SU-DHL-6 (cell line): Measurements from ENCODE around the gene CACNG1.

Experiments used
- H2AFZ ChIP-seq: fragments of 200-600 bp; sonication (generic); 2 replicates; pipeline ENCODE4 v1.6.1; 2014; ENCODE audit warnings: low read depth, mild to moderate bottlenecking, moderate library complexity, mixed read lengths, antibody characterized with exemption, low read length; ENCODE audit not compliant: severe bottlenecking
- H3F3A ChIP-seq: fragments of 200-600 bp; shearing (Covaris generic); 2 replicates; pipeline ENCODE4 v1.6.0; 2016; ENCODE audit warnings: antibody characterized with exemption, mild to moderate bottlenecking; ENCODE audit not compliant: insufficient read depth
- H3K27ac ChIP-seq: fragments of 200-600 bp; sonication (generic); 2 replicates; pipeline ENCODE4 v1.5.1; 2016; ENCODE audit warnings: low read depth, mild to moderate bottlenecking, low read length, moderate library complexity, mixed read lengths
- H3K27me3 ChIP-seq: fragments of 200-600 bp; sonication (generic), shearing (Covaris generic); 2 replicates; pipeline ENCODE4 v1.6.0; 2014; ENCODE audit warnings: mild to moderate bottlenecking, low read length
- H3K36me3 ChIP-seq: fragments of 200-600 bp; sonication (generic); 2 replicates; pipeline ENCODE4 v1.6.1; 2014; ENCODE audit warnings: mild to moderate bottlenecking, low read length, mixed read lengths
- H3K4me2 ChIP-seq: fragments of 300-600, 200-600 bp; shearing (Covaris generic), sonication (generic); 2 replicates; pipeline ENCODE4 v1.6.0; 2014; ENCODE audit warnings: low read length, low read depth, mild to moderate bottlenecking; ENCODE audit not compliant: poor library complexity, severe bottlenecking
- H3K4me3 ChIP-seq: fragments of 200-600 bp; sonication (generic); 2 replicates; pipeline ENCODE4 v1.5.1; 2014; ENCODE audit warnings: antibody characterized with exemption, low read length, mild to moderate bottlenecking, mixed read lengths; ENCODE audit not compliant: insufficient read depth, poor library complexity, severe bottlenecking
- H3K79me2 ChIP-seq: fragments of 200-600 bp; sonication (generic); 2 replicates; pipeline ENCODE4 v1.6.1; 2014; ENCODE audit warnings: mild to moderate bottlenecking, low read length, moderate library complexity; ENCODE audit not compliant: insufficient read depth
- H3K9ac ChIP-seq: fragments of 200-600 bp; sonication (generic); 2 replicates; pipeline ENCODE4 v1.7.0; 2014; ENCODE audit warnings: mild to moderate bottlenecking, low read length
- H3K9me2 ChIP-seq: fragments of 200-600 bp; sonication (generic); replicated peaks from 2 replicates; pipeline ENCODE4 v1.6.1; 2014; ENCODE audit warnings: low read length; ENCODE audit not compliant: insufficient read depth
- H3K9me3 ChIP-seq: fragments of 200-600 bp; sonication (generic); 2 replicates; pipeline ENCODE4 v1.6.1; 2014; ENCODE audit warnings: low read length, mixed read lengths; ENCODE audit not compliant: insufficient read depth
- H4K20me1 ChIP-seq: fragments of 200-600 bp; sonication (generic); 2 replicates; pipeline ENCODE4 v1.6.1; 2014; ENCODE audit warnings: low read depth, mild to moderate bottlenecking, antibody characterized with exemption, low read length, moderate library complexity, mixed read lengths
- EZH2phosphoT487 ChIP-seq: fragments of 200-600 bp; sonication (generic), shearing (Covaris generic); conservative IDR thresholded peaks from 2 replicates; pipeline ENCODE4 v1.6.1; 2018; ENCODE audit warnings: mild to moderate bottlenecking, antibody characterized with exemption, low read length, moderate library complexity, mixed read lengths
- TF ChIP-seq, protein P1 (sequence below): fragments of 200-600 bp; sonication (generic); IDR thresholded peaks from one replicate; pipeline ENCODE4 v1.5.1; 2017; ENCODE audit warnings: antibody characterized with exemption, mild to moderate bottlenecking, low read length, moderate library complexity; ENCODE audit not compliant: insufficient read depth, poor library complexity, severe bottlenecking

The CACNG1 gene

DNA sequence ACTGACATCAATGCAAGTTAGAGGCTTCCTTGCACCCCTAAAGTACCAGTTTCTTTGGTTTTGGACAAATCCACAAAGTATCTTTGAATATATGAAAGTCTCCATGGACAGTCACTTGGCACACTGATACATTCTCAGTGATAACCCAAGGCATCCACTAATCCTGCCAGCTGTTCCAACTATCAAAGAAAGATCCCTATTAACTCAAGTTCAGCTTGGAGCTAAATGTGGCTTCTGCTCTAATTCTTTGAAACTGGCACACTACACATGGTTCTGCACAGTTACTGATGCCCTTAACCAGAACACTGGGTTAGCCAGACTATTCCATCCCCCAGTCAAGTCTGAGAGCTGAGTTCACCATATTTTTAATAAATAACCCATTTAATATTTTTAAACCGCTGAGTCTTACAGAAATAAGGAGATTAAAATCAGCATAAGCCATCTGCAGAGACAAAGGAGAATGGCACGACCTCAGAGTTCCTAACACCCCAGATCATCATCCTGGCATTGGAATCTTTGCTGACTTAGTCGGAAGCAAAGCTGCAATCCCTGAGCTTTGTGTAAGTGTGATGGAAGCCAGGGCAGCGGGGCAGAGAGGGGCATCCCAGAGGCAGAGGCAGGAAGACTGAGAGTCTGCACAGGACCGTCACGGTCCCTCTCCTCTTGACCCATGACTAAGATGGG is 6.3 kb downstream of the CACNG1 start:
- H3K9me3 ChIP-seq = peaks cover 15% of the 10 kb centered on the region
- no peak overlapping the region for H3K27ac ChIP-seq
- H3K9ac ChIP-seq = no peak overlapping the region
- H3K36me3 ChIP-seq = 0 out of 2 replicates have a peak, but pooled peaks cover 3% of the 10 kb centered on the region
- no peaks in the 10 kb centered on the region for H3K27me3 ChIP-seq
- no peak for TF ChIP-seq EZH2phosphoT487
- TF ChIP-seq, protein P1, sequence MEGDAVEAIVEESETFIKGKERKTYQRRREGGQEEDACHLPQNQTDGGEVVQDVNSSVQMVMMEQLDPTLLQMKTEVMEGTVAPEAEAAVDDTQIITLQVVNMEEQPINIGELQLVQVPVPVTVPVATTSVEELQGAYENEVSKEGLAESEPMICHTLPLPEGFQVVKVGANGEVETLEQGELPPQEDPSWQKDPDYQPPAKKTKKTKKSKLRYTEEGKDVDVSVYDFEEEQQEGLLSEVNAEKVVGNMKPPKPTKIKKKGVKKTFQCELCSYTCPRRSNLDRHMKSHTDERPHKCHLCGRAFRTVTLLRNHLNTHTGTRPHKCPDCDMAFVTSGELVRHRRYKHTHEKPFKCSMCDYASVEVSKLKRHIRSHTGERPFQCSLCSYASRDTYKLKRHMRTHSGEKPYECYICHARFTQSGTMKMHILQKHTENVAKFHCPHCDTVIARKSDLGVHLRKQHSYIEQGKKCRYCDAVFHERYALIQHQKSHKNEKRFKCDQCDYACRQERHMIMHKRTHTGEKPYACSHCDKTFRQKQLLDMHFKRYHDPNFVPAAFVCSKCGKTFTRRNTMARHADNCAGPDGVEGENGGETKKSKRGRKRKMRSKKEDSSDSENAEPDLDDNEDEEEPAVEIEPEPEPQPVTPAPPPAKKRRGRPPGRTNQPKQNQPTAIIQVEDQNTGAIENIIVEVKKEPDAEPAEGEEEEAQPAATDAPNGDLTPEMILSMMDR = no peak
- no peak overlapping the region for H2AFZ ChIP-seq
- H3F3A ChIP-seq = no peaks in the 10 kb centered on the region
- H4K20me1 ChIP-seq = no peaks in the 10 kb centered on the region
- no peak overlapping the region for H3K4me2 ChIP-seq
- no peak overlapping the region for H3K4me3 ChIP-seq
- no peaks in the 10 kb centered on the region for H3K9me2 ChIP-seq
- no peaks in the 10 kb centered on the region for H3K79me2 ChIP-seq

DNA sequence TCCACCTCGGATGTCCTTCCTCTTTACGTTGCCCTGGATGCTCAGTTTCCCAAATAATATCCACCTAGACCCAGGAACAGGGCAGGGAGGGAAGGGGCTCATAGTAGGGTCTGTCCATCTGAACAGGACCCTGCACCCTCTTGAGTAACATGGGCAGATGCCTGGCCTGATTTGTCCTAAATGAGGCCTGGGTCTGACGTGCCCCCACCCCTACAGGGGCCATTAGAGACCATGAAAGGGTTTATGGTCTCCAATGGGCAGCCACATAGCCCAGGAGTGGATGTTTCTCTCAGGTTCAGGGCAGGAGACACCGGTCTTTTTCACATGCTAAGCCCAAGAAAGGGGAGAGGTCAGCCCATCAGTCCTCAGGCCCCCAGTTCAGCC is 6.8 kb downstream of the CACNG1 start:
- Histone ChIP-seq H3K4me3 (no peak overlapping the region), H3K9ac (no peak overlapping the region), H3K9me2 (no peaks in the 10 kb centered on the region), H3F3A (no peaks in the 10 kb centered on the region), H3K36me3 (0 out of 2 replicates have a peak, but pooled peaks cover 3% of the 10 kb centered on the region), H4K20me1 (no peaks in the 10 kb centered on the region), H2AFZ (no peak overlapping the region), H3K27me3 (no peaks in the 10 kb centered on the region), H3K27ac (no peak overlapping the region), H3K9me3 (peaks cover 15% of the 10 kb centered on the region), H3K79me2 (no peaks in the 10 kb centered on the region), H3K4me2 (no peak overlapping the region)
- no peak for TF ChIP-seq EZH2phosphoT487
- TF ChIP-seq, protein P1 = no peak

DNA sequence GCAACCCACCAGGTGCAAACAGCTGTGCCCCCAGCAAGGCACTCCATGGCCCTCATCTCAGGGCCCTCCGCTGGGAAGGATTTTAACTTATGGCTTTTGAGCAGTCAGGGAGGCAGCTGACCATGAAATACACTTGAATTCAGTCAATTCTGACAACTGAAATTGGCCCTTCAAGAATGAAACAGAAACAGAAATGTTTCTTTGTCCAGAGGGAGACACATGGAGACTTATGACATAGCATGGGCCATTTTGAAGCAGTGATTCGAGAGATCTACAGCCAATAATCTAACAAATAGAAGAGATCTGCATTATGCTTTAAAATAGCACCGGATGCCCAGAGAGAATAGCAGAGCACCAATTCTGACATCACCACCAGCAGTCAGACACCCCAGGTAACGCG is 7.5 kb downstream of the CACNG1 start:
- no peaks in the 10 kb centered on the region for H3K27me3 ChIP-seq

More for the DNA sequence above, 7.5 kb downstream of the CACNG1 start:
- Histone ChIP-seq H3K9me3 (peaks cover 15% of the 10 kb centered on the region), H3K9ac (no peak overlapping the region), H3K79me2 (no peaks in the 10 kb centered on the region), H2AFZ (no peak overlapping the region), H3K9me2 (no peaks in the 10 kb centered on the region), H3K36me3 (0 out of 2 replicates have a peak, but pooled peaks cover 3% of the 10 kb centered on the region), H3K4me2 (no peak overlapping the region), H3K4me3 (no peak overlapping the region), H3K27ac (no peak overlapping the region), H4K20me1 (no peaks in the 10 kb centered on the region), H3F3A (no peaks in the 10 kb centered on the region)
- TF ChIP-seq, protein P1 = no peak
- no peak for TF ChIP-seq EZH2phosphoT487
